Medulla oblongata (tissue), 1 donor: ENCODE data around the gene FAM180B.

Experiments
- DNase-seq: peaks from one replicate; pipeline ENCODE4 v3.0.0-alpha.2; 2015; ENCODE audit errors: extremely low spot score

The FAM180B gene

DNA sequence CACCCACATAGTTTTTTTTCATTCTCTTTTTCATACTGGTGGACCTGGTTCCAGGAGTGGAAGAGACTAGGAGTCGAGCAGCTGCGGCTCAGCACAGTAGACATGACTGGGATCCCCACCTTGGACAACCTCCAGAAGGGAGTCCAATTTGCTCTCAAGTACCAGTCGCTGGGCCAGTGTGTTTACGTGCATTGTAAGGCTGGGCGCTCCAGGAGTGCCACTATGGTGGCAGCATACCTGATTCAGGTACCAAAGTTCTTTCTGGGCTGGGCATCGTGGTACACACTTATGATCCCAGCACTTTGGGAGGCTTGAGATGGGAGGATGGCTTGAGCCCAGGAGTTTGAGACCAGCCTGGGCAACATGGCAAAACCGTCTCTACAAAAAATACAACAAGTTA, 16.8 kb upstream of the FAM180B start:
- no peak for DNase-seq

DNA sequence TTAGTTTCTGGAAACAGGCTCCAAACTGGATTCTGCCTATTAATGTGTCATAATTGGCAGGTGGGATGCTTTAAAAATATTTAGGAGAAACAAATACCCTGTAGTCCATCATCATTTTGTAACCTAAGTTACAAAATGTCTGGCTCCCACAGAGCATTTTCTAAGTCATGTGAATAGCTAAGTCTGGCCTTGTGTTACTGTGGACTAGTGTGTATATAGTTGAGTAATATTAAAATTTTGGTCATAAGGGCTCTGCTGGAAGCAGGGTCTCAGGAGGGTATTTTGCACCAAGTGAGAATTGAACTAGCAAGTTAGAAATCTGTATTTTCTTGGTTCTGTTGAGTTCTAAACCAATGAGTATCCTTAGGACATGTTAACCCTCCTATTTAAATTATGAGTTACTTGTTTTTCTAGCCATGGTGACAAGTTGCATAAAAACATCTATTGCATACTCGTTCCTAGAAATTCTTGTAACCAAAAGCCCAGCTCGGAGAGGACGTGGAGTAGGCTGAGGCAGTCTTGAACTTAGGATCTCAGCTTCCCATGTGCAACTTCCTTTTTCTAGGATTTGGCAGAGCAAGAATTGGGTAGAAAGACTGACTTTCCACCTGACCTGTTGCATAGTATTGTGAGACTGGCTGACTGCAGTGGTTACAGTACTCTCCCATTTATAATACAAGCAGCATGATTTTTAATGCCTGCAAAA, 15.7 kb upstream of the FAM180B start:
- DNase-seq: no peak

DNA sequence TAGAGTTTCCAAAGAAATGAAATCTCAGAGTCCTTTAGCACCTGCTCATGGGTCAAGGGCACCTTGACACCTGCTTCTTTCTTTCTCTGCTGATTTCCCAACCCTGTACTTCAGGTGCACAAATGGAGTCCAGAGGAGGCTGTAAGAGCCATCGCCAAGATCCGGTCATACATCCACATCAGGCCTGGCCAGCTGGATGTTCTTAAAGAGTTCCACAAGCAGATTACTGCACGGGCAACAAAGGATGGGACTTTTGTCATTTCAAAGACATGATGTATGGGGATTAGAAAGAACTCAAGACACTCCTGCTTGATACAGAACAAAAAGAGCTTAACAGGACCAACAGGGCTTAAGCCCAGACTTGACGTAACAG, 15.1 kb upstream of the FAM180B start:
- no peak for DNase-seq

DNA sequence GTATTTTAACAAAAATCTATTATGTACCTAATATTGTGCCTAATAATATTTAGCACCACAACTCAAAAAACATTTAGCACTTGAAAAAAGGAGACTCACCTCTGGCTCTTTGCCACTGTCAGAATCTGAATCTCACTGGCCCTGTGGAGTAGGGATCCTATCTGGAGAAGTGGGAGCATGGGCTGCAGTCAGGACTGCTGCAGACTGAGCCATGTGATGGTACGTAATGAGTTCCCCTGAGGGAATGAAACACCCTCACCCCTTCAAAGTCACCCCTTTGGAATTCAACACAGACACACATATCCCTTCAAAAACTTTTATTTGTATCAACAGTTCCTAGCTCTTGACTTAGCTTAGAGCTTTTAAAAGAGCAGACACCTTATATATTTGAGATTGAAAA, 14.6 kb upstream of the FAM180B start:
- no peak for DNase-seq

DNA sequence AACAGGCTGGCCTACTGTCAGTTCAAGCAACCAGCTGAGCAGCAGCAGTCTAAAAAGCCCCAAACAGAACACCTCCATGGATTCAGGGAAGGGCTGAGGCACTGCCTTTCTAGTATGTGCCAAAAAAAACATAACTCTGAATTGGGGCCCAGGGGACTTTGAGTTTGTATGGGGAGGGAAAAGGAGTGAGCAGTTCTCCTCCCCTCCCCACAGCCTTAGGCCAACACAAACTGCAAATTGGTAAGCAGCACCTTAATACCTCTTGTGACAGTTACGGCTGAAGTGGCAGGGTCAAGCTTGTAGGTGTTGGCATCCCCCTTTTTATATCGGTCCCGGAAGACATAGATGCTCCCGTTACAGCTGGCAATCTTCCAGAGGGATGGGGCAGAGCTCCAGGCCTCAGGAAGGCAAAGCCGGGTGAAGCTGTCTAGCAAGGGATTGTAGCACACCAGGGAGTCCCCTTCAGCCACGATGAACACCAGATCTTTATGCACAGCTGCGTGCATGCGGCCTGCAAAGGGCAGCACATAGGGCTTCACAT, 13.7 kb upstream of the FAM180B start:
- DNase-seq: no peak

DNA sequence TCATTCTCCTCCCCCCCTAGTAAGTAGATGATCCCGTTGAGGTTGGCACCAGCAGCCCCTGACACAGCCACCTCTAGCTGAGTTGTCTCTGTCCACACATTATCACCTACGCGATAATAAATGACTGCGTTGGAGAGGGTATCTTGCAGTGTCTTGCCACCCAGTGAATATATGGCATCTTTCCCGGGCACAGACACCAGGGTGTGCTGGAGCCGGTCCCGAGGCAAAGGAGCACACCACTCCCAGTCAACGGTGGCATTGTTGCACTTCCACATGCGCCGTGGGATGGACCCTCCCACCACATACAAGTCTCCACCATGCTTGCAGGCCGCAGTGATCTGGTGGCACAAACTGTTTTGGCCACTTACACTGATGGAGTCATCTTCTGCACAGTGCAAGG, 13.2 kb upstream of the FAM180B start:
- DNase-seq: no peak

DNA sequence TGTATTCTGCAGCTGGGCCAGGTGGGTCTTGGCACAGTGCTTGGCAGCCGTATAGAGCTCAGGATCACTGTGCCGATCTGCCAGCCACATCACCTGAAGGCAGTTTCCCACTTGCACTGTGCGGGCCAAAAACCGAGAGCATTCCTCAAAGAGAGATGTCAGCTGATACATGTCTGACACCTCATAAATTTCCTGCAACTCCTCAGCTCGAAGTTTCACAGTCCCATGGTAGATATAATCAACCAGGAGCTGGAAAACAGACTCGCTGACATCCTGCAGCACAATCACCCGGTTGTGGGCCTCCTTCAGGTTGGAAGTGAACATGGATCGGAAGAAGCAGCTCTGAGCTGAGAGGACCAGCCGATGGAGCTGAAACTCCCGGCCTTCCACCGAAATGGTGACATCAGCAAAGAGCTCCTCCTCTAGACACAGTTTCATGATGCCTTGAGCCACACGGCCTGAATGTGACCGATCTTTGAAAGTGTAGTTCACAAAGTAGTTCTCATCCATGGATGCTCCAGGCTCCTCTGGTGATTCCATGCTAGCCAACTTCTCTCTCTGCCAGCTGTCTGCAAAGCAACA, 8.9 kb upstream of the FAM180B start:
- no peak for DNase-seq

DNA sequence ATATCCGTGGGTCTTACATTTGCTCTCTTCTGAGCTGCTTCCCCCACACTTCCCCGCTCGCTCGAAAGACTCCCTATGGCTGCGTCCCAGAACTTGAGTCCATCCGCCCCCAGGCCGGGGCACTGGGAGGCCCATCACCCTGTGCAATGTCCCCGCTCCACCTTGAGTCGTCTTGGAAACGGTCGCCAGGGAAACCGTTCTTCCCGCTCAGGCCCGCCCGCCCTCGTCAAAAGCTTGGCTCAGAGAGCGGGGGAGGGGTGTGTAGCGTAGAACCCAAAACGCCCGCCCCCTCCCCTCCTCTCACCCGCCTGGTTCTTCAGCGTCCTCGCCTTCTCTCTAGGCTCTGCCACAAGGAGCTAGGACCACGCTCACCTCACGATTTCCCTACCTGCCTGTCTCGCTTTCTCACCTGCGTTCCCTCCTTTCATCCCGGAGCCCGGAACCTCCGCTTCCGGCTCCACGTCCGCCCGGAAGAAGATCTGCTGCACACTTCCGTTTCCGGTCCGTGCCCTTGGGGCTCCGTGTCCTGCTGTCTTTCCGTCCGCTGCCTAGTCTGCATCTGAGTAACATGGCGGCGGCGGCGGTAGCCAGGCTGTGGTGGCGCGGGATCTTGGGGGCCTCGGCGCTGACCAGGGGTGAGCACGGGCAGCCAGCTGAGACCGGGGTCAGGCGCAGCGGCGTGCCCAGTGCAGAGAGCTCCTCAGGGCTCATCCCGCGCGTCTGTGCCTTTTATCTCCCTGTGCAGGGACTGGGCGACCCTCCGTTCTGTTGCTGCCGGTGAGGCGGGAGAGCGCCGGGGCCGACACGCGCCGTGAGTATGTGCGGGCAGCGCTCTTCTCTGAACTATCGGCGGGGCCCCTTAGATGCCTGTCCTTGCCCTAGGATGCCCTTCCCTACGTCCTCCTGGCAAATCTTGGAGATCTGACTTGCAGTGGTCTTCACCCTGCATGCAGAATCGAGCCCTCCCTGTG, 7.7 kb upstream of the FAM180B start, which contains the start of the genes KBTBD4 and NDUFS3:
Gene KBTBD4, minus strand, starts transcription at position 447 of the 971 bp plus-strand sequence. Its CDS starts 19 bp downstream, at position 428.
Gene NDUFS3, plus strand, starts transcription at position 551 of the 971 bp plus-strand sequence. Its CDS starts 18 bp downstream, at position 569.
- DNase-seq: peak; percentile 94

DNA sequence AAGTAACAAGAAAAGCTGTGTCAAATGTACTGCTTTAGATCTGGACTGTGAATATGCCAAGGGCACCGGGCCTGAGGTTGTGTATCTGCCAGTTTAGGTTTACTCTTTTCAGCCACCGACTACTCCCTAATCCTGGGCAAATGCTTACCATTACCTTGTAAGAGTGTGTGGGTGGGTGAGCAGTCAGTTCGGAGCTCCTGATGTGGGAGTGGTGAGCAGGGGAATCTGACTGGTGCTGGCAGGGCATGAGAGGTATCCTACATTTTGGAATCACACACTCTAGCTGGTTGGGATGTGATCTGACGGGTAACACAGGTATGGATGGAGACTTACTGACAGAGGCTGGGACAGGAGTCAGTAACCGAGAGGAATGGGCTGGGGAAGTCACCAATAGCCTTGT, 2.6 kb upstream of the FAM180B start:
- DNase-seq: no peak

DNA sequence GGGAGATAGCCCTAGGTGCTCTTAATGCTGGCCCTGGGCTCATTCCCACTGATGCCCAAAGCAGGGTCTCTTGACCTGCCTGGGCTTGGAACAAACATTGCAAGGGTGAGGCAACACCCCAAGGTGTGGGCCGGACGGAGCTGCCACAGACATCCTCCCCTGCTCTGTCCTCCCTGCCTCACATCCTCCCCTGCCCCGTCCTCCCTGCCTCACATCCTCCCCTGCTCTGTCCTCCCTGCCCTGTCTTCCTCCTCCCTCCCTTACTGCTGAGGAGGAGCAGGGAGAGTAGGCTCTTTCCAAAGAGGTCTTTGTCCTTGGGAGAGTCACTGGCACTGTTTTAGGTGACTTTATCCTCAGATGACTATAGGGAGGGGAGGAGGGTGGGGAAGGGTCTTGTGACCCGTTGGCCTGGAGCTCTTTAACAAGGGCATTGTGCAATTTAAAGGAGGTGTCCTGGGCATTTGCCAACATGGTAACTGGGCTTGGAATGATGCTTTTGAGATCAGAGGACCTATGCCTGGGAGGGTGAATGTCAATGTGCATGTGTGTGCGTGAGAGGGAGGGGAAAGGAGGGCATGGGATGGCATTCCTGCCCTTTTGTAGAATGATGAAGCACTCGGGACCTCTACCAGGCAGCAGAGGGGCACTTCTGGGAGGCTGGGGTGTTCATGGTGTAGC, 700 bp downstream of the FAM180B start:
- no peak for DNase-seq

DNA sequence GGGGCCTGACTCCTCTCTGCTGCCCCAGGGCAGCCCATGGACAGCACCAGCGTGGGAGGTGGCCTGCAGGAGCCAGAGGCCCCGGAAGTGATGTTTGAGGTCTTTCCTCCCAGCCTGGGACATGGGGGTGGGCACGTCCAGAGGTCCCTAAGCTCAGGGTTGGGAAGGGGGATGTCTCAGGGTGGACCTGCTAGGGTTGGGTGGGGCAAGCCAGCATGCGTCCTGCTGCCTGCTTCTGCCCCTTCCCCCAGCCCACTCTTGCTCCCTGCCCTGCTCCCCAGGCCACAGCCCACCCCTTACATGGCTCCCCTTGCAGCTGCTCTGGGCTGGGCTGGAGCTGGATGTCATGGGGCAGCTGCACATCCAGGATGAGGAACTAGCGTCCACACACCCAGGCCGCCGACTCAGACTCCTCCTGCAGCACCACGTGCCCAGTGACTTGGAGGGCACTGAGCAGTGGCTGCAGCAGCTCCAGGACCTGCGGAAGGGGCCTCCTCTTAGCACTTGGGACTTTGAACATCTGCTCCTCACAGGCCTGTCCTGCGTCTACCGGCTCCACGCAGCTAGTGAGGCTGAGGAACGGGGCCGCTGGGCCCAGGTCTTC, 1.3 kb downstream of the FAM180B start:
- DNase-seq: peak; percentile 81

DNA sequence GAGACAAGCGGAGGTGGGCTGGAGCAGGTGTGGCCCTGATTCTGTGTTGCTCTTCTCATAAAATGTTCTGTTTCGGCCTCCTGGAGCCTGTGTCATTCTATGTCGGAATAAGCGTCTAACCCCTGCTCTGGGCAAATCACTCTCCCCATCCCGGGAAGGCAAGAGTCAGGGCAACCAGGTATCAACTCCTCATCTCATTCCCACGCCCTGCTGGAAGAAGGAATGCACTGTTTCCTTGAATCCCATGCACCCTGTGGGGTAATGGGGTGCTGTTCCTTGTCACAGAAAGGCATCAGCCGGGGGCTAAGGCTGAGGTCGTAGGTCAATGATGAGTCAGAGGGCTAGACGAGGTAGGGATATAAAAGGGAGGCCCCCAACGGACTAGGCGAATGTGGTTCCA, 2.6 kb downstream of the FAM180B start:
- DNase-seq: no peak

DNA sequence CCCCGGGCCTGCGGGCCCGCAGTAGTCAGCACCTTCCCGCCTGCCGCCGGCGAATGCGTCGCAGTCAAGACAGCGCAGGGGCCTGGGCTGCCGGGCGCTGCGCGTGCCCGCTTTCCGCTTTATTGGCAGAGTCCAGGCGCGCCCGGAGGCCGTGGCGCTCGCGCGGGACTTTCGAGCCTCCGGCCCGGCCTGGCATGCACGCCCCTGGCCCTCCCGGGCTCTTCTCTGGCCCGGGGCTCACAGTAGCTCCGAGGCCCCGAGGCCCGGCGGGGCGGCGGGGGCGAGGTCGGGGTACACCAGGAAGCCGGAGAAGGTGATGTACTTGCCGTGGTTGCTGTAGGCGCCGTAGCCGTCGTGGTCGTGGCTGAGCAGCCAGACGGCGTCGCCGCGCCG, 3.1 kb downstream of the FAM180B start:
- no peak for DNase-seq

DNA sequence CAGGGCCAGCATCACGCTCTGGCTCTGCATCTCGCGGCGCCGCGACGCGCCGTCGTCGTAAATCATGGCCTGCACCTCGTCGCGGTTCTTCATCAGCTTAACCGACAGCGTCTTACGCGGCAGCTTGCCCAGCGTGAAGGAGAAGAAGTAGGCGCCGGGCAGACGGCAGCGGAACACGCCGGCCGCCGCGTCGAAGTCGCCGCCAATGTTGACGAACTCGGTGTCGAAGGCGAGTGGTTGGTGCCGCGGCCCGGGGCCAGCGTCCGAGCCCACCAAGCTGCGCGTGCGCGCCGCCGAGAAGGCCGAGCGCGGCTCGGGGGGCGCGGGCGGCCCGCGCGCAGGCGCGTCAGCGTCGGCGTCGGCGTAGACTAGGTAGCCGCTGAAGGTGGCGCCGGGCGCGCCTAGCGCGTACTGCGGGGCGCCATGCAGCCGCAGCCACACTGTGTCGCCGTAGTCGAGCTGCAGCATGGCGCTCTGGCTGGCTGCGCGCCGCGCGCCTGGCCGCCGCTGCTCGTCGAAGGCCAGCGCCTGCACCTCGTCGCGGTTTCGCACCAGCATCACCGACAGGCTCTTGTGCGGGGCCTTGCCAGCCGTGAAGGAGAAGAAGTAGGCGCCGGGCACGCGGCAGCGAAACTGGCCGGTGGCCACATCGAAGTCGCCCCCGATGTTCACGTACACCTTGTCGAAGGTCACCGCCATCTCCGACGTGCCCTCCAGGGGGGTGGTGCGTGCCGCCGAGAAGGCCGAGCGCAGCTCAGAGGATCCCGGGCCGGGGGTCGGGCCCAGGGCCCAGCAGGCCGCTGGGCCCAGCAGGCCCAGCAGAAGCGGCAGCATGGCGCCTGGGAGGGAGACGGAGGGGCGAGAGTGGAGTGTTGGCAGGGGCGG, 3.7 kb downstream of the FAM180B start:
- DNase-seq: no peak

DNA sequence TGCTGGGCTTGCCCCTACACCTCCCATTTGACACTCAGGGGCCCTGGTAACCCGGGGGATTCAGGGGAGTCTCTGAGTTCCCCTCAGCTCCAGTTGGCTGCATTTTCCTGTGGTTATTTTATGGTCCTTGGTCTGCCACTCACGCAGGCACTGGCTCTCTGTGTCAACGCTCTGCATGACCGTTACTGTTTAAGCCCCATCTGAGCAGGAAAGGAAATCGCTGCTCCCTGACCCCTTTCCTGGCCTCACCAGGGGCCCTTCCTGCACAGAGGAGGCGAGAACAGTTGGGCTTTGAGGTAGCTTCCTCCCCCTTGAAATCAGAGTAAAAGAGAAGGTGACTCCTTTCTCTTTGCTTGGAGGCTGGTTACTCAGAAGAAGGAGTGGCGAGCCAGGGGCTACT, 5.3 kb downstream of the FAM180B start:
- no peak for DNase-seq

DNA sequence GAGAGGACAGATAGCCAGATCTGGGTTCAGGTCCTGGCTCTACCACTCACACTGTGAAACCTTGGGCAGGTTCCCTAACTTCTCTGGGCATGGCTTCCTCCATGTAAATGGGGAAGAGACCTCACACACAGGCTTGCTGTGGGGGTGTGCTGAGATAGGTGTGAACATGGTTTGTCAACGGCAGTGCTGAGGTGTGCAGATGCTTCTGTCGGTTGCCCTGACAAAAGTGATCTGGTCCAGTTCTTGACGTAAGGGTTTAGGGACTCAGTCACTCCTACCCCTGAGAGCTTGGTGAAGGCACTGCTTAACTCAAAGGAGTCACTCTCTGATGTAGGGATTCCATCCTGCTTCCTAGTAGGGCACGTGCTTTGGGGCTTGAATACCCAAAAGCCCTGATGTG, 5.8 kb downstream of the FAM180B start:
- DNase-seq: no peak

DNA sequence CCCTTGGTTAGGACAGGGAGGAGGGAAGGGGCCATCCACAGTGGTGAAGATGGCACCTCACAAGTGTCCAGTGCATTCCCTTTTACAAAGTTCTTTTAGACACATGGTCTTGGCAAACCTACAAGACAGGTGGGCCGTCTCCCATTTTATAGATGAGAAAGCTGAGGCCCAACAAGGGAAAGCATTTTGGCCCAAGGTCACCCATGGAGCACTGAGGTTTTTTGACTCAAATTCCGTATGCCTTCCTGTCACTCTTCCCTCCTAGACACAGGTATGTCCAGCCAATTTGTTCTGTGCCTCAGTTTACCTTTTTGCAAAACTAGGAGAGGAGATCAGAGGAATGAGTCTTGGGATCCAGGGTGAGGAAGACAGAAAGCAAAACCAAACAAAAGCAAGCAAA, 6.5 kb downstream of the FAM180B start:
- no peak for DNase-seq

DNA sequence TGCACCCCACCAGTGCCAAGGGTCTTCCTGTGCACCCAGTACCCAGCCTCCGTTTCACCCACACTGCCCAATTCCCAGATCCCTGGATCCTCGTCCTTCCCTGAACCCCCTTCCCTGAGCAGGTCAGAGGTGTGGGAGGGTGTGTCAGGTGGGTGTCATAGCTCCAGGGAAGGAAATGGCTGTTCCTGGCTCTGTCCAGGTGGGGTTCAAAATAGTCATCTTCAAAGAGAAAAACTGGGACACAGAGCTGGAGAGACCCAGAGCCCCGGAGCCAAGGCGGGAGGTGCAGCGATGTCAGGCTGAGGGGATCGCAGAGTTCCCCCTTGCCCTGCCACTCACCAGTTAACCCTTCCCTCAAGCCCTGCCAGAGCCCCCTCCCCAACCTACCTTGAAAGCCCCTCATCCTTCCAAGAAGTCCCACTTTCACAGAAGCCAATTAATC, 7.0 kb downstream of the FAM180B start:
- DNase-seq: no peak

DNA sequence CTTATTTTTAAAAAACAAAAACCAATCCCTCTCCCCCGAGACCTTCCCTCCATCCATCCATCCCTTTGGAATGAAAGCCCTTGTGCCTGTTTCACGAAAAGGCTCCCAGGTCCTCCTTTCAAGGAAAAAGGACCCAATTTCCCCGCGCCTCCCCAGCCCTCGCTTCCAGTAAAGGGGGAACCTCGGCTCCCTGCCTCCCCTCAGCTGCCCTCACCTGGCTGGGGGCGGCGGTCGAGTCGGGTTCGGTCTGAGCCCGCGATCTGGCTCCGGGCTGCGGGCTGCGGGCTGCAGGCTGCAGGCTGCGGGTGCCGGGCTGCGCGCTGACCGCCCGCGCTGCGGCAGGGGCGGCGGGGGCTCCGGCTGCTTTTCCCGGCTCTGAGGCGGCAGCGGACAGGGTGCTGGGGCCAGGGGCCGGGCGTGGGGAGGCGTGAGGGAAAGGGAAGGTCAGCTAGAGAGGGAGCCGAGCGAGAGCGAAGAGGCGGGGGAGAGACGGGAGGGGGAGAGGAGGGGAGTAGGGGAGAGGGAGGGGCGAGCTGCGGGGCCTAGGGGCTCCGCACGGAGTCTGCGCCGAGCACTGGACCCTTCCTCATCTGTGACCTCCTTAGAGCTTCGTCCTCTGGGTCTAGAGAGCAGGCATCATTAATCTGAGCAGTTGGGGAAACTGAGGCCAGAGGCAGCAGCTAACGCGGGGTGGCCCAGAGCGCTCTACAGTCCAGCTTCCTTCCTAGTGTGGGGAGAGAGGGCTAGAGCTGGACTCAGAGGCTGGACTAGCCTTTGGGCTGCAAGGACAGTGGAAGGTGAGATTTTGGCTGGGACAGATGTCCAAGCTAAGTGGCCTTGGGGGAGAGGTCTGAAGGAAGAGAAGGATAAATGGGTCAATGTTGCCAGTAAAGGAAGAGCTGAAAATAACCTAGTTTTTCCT, 7.7 kb downstream of the FAM180B start, which contains the start of gene C1QTNF4:
Gene C1QTNF4, minus strand, starts transcription at position 478 of the 922 bp plus-strand sequence. CDS start 3,601 bp downstream, outside the sequence.
- no peak for DNase-seq
